Thymus (tissue), 11 donors: Measurements from ENCODE around the gene YIPF3. TPM values are rescaled to one million over a fixed set of nuclear protein-coding genes. Genes with fewer than 3 reads are reported as not detected.

Experiments used
- DNase-seq, 9 donors: peaks; one replicate each; pipeline ENCODE4 v3.0.0-alpha.2; 2013; ENCODE audit warnings: low spot score in 9 of 9, low read depth in 6 of 9, missing footprints in 1 of 9
- H3K27ac ChIP-seq, 2 donors: one replicate each; pipeline ENCODE4 v1.5.1; 2013; ENCODE audit warnings: control low read depth in 1 of 2, low read depth in 1 of 2, low read length in 1 of 2, mild to moderate bottlenecking in 1 of 2, moderate library complexity in 1 of 2
- H3K27me3 ChIP-seq, 2 donors: one replicate each; pipeline ENCODE4 v1.5.1; 2013; ENCODE audit warnings: low read length in 1 of 2; ENCODE audit not compliant: control insufficient read depth in 2 of 2, insufficient read depth in 1 of 2
- H3K36me3 ChIP-seq, 2 donors: one replicate each; pipeline ENCODE4 v1.5.1; 2013; ENCODE audit warnings: low read length in 1 of 2, mild to moderate bottlenecking in 1 of 2, moderate library complexity in 1 of 2; ENCODE audit not compliant: control insufficient read depth in 2 of 2, insufficient read depth in 2 of 2
- H3K4me1 ChIP-seq, 2 donors: one replicate each; pipeline ENCODE4 v1.5.1; 2013; ENCODE audit warnings: low read length in 2 of 2; ENCODE audit not compliant: control insufficient read depth in 2 of 2, insufficient read depth in 2 of 2
- H3K4me3 ChIP-seq, 2 donors: one replicate each; pipeline ENCODE4 v1.5.1; 2013; ENCODE audit warnings: low read length in 2 of 2, control low read depth in 1 of 2, mild to moderate bottlenecking in 1 of 2
- H3K9me3 ChIP-seq, 2 donors: one replicate each; pipeline ENCODE4 v1.5.1; 2013; ENCODE audit warnings: low read length in 1 of 2, mild to moderate bottlenecking in 1 of 2; ENCODE audit not compliant: control insufficient read depth in 2 of 2, insufficient read depth in 1 of 2
- WGBS: extraction: QIAGEN DNeasy Blood & Tissue Kit; methylation state at CpG from one replicate; pipeline ENCODE4 v1.1.7; 2013; 5-methylcytosine and 5-hydroxymethylcytosine counted together
- polyA plus RNA-seq: library from polyadenylated mRNA; stranded (reverse); fragments of 200-250 nt; gene quantifications from one replicate; pipeline ENCODE4 v1.2.3, GENCODE V29; 2013
- total RNA-seq: library from RNA; stranded (reverse); fragments of 120-200 nt; gene quantifications from one replicate; pipeline ENCODE4 v1.2.4, GENCODE V29; 2013
- donor health status: healthy.

YIPF3 gene
- total and polyA plus RNA-seq, 2 donors, result 47.1 to 62.0 TPM

DNA sequence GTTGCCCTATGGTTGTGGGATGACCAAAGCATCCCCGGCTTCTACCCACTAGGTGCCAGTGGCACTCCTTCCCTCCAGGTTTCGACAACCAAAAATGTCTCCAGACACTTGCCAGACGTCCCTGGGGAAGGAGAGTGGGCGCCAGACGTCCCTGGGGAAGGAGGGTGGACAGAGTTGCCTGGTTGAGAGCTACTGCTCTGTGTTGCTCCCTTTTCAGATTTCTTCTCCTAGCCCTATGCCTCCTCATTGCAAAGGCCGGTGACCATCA is 19.7 kb downstream of the YIPF3 start:
- DNase-seq, result no peak
- Histone ChIP-seq H3K36me3 (peaks cover 42 to 49% of the 10 kb centered on the region in 2 donors), H3K4me3 (no peak overlapping the region), H3K27ac (peak overlapping the region in 1 of 2 donors; percentile 33), H3K27me3 (no peaks in the 10 kb centered on the region), H3K4me1 (peaks cover 0 to 12% of the 10 kb centered on the region in 2 donors), H3K9me3 (no peaks in the 10 kb centered on the region)
- WGBS, result 93% methylated on average over 6 of the region's 6 CpGs

DNA sequence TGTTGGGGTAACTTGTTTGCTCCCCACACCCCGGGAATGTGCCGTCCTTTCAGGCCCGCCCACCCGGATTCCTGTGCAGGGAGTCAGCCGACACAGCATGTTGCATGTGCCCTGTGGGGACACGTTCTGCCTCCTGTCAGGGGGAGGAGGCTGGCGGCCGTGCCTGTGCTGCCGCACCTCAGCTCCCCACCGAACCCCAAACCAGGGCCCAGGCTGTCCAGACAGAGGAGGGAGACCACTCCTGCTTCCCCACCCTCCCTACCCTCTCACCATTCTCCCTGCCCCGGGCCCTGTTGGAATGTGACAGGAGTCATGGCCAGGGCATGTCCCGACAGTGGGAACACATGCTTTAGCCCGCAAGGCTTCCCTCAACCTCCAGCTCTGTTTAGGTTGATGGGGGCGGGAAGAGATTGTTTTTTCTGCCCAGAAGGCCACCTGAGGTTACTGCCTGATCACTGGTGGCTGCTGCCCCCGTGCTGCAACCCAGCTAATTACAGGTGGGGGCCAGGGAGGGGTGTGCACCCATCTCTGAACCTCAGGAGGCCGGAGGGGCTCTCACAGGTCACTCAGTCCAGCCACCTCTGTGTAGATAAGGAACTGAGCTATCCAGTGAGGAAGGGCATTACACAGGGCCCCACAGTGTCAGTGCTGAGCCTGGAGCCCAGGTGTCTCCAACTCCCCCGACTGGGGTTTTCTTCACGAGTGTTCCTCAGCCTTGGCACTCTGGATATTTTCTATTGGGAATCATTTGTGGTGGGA is 20.2 kb downstream of the YIPF3 start:
- Histone ChIP-seq H3K4me3 (no peak overlapping the region), H3K9me3 (no peaks in the 10 kb centered on the region), H3K36me3 (peaks cover 40 to 46% of the 10 kb centered on the region in 2 donors), H3K27ac (peak overlapping the region in 1 of 2 donors; percentile 33), H3K4me1 (peaks cover 0 to 15% of the 10 kb centered on the region in 2 donors), H3K27me3 (no peaks in the 10 kb centered on the region)
- no peak for DNase-seq
- 91% methylated on average over 18 of the region's 18 CpGs for WGBS

DNA sequence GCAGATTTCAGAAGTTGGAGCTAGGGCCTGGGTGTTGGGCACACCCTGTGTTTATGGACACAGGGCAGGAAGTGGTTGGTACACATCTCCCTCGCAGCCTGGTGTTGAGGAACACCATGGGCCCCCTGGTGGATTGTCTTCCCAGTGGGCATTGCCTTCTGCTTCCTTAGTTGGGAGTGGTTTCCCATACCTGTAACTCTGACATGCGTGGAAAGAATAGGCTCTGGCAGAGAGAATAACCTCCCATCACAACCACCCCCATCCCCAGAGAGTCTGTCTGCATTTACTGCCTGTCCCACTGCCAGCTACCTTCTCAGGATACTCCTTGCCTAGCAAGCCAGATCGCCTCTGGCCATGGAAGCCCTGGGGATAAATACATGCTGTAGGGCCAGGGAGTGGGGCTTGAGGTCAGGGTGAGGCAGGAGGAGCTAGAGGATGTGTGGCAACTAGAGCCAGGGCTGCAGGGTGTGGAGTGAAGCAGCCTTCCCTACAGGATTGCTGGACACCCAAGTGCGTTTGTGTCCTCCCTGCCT is 21.3 kb downstream of the YIPF3 start:
- Histone ChIP-seq H3K27me3 (no peaks in the 10 kb centered on the region), H3K36me3 (peaks cover 29 to 36% of the 10 kb centered on the region in 2 donors), H3K4me3 (no peak overlapping the region), H3K27ac (no peak overlapping the region), H3K4me1 (peaks cover 0 to 15% of the 10 kb centered on the region in 2 donors), H3K9me3 (no peaks in the 10 kb centered on the region)
- WGBS, result 84% methylated on average over 4 of the region's 4 CpGs
- no peak for DNase-seq

DNA sequence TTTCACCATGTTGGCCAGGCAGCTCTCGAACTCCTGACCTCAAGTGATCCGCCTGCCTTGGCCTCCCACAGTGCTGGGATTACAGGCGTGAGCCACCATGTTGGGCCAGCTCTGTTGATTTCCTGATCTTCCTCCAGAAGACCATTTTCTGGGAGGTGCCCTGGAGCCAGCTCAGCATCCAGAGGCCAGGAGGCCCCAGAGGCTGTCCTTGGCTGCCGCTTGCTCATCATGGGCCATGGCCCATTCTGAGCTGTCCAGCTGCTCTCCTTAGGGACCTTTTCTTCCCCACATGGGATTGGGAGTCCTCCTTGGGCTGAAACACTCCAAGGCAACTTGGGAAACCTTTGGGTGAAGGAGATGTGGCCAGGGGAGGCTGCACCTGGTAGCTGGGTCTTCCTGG is 22.0 kb downstream of the YIPF3 start:
- Histone ChIP-seq H3K27me3 (no peaks in the 10 kb centered on the region), H3K27ac (no peak overlapping the region), H3K4me3 (no peak overlapping the region), H3K4me1 (peaks cover 0 to 15% of the 10 kb centered on the region in 2 donors), H3K36me3 (peaks cover 25 to 36% of the 10 kb centered on the region in 2 donors), H3K9me3 (no peaks in the 10 kb centered on the region)
- DNase-seq, result no peak
- WGBS, result 98% methylated on average over 4 of the region's 4 CpGs

DNA sequence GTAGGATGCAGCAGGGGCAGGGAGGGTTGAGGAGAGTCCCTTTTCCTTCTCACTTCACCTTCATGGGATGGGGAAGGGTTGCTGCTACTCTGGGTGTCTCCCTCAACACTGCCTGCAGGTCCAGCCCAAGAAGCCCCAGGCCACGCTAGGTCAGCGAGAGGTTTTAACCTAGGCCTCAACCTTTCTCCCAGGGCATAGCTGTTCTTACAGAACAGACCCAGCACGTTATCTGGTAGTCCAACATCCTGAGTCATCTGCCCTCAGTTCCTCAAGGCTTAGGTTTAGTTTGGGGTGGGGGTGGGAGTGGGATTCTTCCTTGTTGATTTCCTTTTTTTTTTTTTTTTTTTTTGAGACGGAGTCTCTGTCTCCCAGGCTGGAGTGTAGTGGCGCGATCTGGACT is 22.4 kb downstream of the YIPF3 start:
- no peak overlapping the region for H3K4me3 ChIP-seq
- H3K4me1 ChIP-seq, result peaks cover 0 to 15% of the 10 kb centered on the region in 2 donors
- no peak overlapping the region for H3K27ac ChIP-seq
- peaks cover 24 to 32% of the 10 kb centered on the region in 2 donors for H3K36me3 ChIP-seq
- no peaks in the 10 kb centered on the region for H3K27me3 ChIP-seq
- no peaks in the 10 kb centered on the region for H3K9me3 ChIP-seq
- WGBS, result 97% methylated on average over 6 of the region's 6 CpGs
- DNase-seq, result no peak

DNA sequence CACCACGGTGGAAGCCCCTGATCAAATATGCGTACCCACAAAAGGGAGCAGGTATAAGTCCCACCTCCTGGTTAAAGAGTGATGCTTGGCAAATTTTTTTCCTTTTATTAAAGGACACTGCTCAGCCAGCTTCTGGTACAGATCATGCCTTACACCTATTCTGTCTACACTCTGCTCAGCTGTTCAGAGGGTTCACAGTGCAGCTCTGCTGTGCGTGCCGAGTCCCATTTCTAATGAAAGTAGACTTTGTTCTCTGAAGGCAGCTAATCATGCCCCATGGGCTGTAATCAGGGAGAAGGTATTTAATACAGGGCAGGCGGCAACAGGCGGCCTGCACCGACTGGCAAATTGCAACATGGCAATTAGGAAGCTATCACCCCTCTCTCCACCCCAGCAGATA is 22.9 kb downstream of the YIPF3 start:
- no peak for DNase-seq
- Histone ChIP-seq H3K36me3 (peaks cover 24 to 27% of the 10 kb centered on the region in 2 donors), H3K27ac (no peak overlapping the region), H3K27me3 (no peaks in the 10 kb centered on the region), H3K9me3 (no peaks in the 10 kb centered on the region), H3K4me3 (no peak overlapping the region), H3K4me1 (peaks cover 0 to 15% of the 10 kb centered on the region in 2 donors)
- 96% methylated on average over 7 of the region's 7 CpGs for whole genome bisulfite sequencing

DNA sequence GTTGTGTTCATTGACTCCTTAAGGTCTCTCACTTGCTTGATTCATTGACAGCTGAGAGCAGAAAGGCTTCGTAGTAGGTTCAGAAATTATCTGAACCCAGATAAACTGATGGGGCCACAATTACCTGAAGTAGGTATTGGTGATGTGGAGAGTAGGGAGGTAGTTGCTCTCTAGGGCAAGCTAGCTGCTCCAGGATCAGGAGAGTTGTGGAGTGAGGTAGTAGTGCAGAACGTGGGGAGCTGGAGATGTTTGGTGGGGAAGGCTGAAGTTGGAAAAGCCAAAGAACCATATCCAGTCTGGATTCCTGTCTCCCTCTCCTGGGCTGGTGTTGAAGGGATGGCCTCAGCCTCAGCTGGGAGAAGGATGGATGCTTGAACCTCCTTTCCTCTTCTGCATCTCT is 23.5 kb downstream of the YIPF3 start:
- H3K4me3 ChIP-seq, result no peak overlapping the region
- no peaks in the 10 kb centered on the region for H3K9me3 ChIP-seq
- H3K27ac ChIP-seq, result no peak overlapping the region
- H3K27me3 ChIP-seq, result no peaks in the 10 kb centered on the region
- WGBS, result 97% methylated on average over 2 of the region's 2 CpGs
- no peak for DNase-seq
- H3K4me1 ChIP-seq, result peaks cover 0 to 15% of the 10 kb centered on the region in 2 donors
- peaks cover 19 to 22% of the 10 kb centered on the region in 2 donors for H3K36me3 ChIP-seq

DNA sequence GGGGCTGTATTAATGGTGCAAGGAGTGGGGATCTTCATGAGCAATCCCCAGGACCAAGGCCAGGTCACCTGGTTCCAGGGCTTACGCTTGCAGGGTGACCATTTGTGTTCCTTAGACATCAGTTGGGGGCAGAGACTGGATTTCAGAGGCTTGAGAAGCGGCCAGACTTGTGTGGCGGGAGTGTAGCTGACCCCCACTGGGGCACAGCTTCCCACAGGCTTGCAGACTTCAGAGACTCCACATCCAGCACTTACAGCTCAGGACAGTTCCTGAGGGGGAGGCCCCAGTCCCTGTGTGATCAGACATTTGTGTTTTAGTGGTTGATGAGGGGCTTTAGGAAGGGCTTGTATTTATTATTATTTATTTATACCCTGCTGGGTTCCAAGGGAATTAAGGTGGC is 24.1 kb downstream of the YIPF3 start:
- Histone ChIP-seq H3K4me3 (no peak overlapping the region), H3K27me3 (no peaks in the 10 kb centered on the region), H3K27ac (no peak overlapping the region), H3K36me3 (peaks cover 14 to 19% of the 10 kb centered on the region in 2 donors), H3K9me3 (no peaks in the 10 kb centered on the region), H3K4me1 (peaks cover 0 to 13% of the 10 kb centered on the region in 2 donors)
- no peak for DNase-seq
- WGBS, result 95% methylated on average over 3 of the region's 3 CpGs

DNA sequence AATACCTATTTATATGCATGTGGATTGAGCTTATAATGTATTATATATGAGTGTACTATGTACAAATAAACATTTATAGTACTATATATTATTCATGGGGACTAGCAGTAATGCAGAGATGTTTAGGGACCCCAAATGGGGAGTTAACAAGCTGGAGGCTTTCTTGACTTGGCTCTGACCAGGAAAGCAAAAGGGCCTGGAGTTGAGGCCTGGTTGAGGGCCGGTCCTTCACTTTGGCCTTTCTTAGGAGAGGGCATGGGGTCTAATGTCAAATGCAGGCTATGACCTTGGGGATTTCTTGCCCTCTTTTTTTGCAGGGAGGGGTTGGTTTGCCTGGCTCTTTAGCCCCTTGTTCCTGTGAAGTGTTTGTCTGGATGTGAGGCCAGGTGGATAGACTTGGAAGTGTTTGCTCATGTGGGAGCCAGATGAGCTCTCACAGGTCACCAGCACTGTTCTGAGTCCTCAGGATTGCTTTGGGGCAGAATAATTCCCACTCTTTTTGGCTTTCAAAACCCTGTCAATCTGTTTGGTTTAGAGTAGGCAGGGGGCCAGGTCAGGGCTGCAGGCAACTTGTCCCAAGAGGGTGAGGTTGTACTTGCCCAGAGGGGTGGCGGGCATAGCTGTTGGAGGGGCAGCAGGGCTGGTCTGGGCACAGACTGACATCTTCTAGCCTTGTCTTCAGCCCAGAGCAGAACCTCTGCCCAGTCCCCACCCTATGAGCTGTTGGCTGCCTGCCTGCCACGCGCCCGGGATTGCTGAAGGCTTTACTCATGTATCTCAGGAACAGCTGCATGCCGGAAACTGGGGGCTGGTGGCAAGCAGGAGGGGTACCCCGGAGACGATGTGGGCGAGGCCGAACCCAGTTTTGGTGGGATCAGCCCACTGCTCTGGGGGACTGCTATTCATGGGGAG is 24.7 kb downstream of the YIPF3 start:
- no peak for DNase-seq
- Histone ChIP-seq H3K4me3 (no peak overlapping the region), H3K9me3 (no peaks in the 10 kb centered on the region), H3K36me3 (peaks cover 11 to 16% of the 10 kb centered on the region in 2 donors), H3K27me3 (no peaks in the 10 kb centered on the region), H3K27ac (no peak overlapping the region), H3K4me1 (peaks cover 0 to 12% of the 10 kb centered on the region in 2 donors)
- 93% methylated on average over 10 of the region's 10 CpGs for WGBS
